HEK293T (cell line): ENCODE measurements around the gene CRYGS.

Source experiments
- ARNT ChIP-seq: fragments of 450-650 bp; IDR thresholded peaks from 2 replicates; pipeline ENCODE4 v1.6.1; 2017; ENCODE audit warnings: mild to moderate bottlenecking
- BHLHE40 ChIP-seq: fragments of 450-650 bp; IDR thresholded peaks from 2 replicates; pipeline ENCODE4 v1.6.1; 2016; ENCODE audit warnings: mild to moderate bottlenecking, moderate library complexity, borderline replicate concordance
- CTBP1 ChIP-seq: fragments of 450-650 bp; IDR thresholded peaks from 2 replicates; pipeline ENCODE4 v1.6.1; 2016; ENCODE audit warnings: borderline replicate concordance
- FOXA1 ChIP-seq: fragments of 450-650 bp; IDR thresholded peaks from 2 replicates; pipeline ENCODE4 v1.6.1; 2016; ENCODE audit warnings: mild to moderate bottlenecking
- FOXK2 ChIP-seq: fragments of 450-650 bp; IDR thresholded peaks from 2 replicates; pipeline ENCODE4 v1.6.1; 2016; ENCODE audit warnings: mild to moderate bottlenecking
- FOXM1 ChIP-seq: fragments of 450-650 bp; IDR thresholded peaks from 2 replicates; pipeline ENCODE4 v1.6.1; 2017; ENCODE audit warnings: mild to moderate bottlenecking, borderline replicate concordance
- HDGF ChIP-seq: fragments of 450-650 bp; IDR thresholded peaks from 2 replicates; pipeline ENCODE4 v1.6.1; 2017; ENCODE audit warnings: antibody characterized with exemption, borderline replicate concordance
- LEF1 ChIP-seq: fragments of 450-650 bp; IDR thresholded peaks from 2 replicates; pipeline ENCODE4 v1.6.1; 2017; ENCODE audit warnings: mild to moderate bottlenecking, borderline replicate concordance
- NFRKB ChIP-seq: fragments of 450-650 bp; IDR thresholded peaks from 2 replicates; pipeline ENCODE4 v1.6.1; 2016; ENCODE audit warnings: mild to moderate bottlenecking, moderate library complexity
- PKNOX1 ChIP-seq: fragments of 450-650 bp; IDR thresholded peaks from 2 replicates; pipeline ENCODE4 v1.6.1; 2016
- SP1 ChIP-seq: fragments of 450-650 bp; IDR thresholded peaks from 2 replicates; pipeline ENCODE4 v1.6.1; 2017
- SUZ12 ChIP-seq: fragments of 450-650 bp; IDR thresholded peaks from 2 replicates; pipeline ENCODE4 v1.6.1; 2016; ENCODE audit warnings: mild to moderate bottlenecking
- TARDBP ChIP-seq: fragments of 450-650 bp; IDR thresholded peaks from 2 replicates; pipeline ENCODE4 v1.6.1; 2016
- ZNF384 ChIP-seq: fragments of 450-650 bp; IDR thresholded peaks from 2 replicates; pipeline ENCODE4 v1.6.1; 2016

DNA sequence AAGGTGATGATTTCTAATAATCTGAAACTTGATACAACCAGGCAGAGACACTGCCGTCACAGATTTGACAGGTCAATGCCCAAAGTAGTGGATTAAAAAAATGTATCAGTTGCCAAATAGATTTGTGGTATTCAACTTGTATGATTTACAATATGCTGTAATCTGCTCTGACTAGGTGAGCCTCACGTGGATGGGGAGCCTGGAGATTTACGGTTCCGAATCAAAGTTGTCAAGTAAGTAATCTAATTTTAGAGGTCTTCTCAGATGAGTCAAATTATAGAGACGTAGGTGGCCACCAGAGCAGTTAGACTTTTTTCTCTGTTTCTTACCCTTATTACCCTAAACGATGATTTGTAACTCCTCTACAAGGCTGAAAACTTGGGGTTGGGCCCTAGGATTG, 38.4 kb upstream of the CRYGS start:
- TF ChIP-seq SUZ12, result no peak
- TF ChIP-seq CTBP1, result no peak
- no peak for TF ChIP-seq FOXM1
- no peak for TF ChIP-seq FOXA1
- no peak for TF ChIP-seq FOXK2
- no peak for TF ChIP-seq SP1
- no peak for TF ChIP-seq ARNT
- no peak for TF ChIP-seq TARDBP
- no peak for TF ChIP-seq HDGF
- no peak for TF ChIP-seq PKNOX1
- TF ChIP-seq BHLHE40, result no peak
- no peak for TF ChIP-seq NFRKB
- TF ChIP-seq LEF1, result no peak
- TF ChIP-seq ZNF384, result no peak
